ENCODE data around the gene CRABP2.

DNA sequence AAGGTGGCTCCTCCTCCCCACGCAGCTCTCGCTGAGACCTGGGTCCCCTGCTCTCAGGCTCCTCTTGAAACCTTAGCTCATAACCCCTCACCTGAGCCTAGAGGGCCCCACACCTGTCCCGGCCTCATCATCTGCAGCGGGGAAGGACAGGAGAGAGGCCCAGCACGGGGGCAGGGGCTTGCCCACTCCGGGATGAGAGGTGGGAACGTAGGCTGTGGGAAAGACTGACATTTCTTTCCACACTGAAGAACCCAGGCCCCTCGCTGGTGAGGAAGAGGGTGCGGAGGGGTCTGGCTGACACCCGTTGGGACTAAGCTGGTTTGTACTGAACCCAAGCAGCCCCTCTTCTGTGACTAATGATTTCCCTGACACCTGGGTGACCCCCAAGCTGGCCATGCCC lies 14.2 kb downstream of the CRABP2 start:
- TF ChIP-seq, protein P1, sequence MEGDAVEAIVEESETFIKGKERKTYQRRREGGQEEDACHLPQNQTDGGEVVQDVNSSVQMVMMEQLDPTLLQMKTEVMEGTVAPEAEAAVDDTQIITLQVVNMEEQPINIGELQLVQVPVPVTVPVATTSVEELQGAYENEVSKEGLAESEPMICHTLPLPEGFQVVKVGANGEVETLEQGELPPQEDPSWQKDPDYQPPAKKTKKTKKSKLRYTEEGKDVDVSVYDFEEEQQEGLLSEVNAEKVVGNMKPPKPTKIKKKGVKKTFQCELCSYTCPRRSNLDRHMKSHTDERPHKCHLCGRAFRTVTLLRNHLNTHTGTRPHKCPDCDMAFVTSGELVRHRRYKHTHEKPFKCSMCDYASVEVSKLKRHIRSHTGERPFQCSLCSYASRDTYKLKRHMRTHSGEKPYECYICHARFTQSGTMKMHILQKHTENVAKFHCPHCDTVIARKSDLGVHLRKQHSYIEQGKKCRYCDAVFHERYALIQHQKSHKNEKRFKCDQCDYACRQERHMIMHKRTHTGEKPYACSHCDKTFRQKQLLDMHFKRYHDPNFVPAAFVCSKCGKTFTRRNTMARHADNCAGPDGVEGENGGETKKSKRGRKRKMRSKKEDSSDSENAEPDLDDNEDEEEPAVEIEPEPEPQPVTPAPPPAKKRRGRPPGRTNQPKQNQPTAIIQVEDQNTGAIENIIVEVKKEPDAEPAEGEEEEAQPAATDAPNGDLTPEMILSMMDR (IDR thresholded peaks at IDR 0.05; ENCODE audit: insufficient read depth, low read depth, low read length) = no peak
- no peak for TF ChIP-seq EZH2 (IDR thresholded peaks at IDR 0.05; ENCODE audit: insufficient read depth, low read length)

Measured in astrocyte (in vitro differentiated cells and primary cell).